Uterus (tissue), 2 donors: ENCODE data around the gene SMPX.

Experiments
- CTCF ChIP-seq, 4 experiments: fragments of 200-600 bp in 2 of 4; fragments of 450-650 bp in 2 of 4; sonication (generic) in 2 of 4; IDR thresholded peaks; one replicate each; pipeline ENCODE4 v1.5.1; 2016 to 2019; ENCODE audit warnings: antibody characterized with exemption in 4 of 4, mild to moderate bottlenecking in 2 of 4, moderate library complexity in 1 of 4
- POLR2A ChIP-seq, 2 donors: fragments of 450-650 bp; IDR thresholded peaks; one replicate each; pipeline ENCODE4 v1.6.1; 2016; ENCODE audit warnings: antibody characterized with exemption in 2 of 2, mild to moderate bottlenecking in 1 of 2, moderate library complexity in 1 of 2

GRCh38 chrX:21741869-21742701 is 15.8 kb downstream of the SMPX start:
- TF ChIP-seq CTCF (IDR thresholded peaks at IDR 0.05) (no peak), POLR2A (IDR thresholded peaks at IDR 0.05) (no peak)
